HG02943 (cell line): ENCODE results near the gene SP140.
"Not testable (repeated sequence)": the region's sequence is repeated elsewhere in the genome, so short reads cannot be mapped to it uniquely, and the experiment has no call there.

Experiments used
- ATAC-seq: cut with Tn5 transposase; IDR thresholded peaks from one replicate; pipeline ENCODE4 v1.9.1; 2021; ENCODE audit warnings: mild to moderate bottlenecking, low read depth, moderate library complexity; ENCODE audit not compliant: unreplicated experiment

Gene SP140

GRCh38 chr2:230324503-230324902 is 99.0 kb downstream of the SP140 start:
- no peak for ATAC-seq

DNA sequence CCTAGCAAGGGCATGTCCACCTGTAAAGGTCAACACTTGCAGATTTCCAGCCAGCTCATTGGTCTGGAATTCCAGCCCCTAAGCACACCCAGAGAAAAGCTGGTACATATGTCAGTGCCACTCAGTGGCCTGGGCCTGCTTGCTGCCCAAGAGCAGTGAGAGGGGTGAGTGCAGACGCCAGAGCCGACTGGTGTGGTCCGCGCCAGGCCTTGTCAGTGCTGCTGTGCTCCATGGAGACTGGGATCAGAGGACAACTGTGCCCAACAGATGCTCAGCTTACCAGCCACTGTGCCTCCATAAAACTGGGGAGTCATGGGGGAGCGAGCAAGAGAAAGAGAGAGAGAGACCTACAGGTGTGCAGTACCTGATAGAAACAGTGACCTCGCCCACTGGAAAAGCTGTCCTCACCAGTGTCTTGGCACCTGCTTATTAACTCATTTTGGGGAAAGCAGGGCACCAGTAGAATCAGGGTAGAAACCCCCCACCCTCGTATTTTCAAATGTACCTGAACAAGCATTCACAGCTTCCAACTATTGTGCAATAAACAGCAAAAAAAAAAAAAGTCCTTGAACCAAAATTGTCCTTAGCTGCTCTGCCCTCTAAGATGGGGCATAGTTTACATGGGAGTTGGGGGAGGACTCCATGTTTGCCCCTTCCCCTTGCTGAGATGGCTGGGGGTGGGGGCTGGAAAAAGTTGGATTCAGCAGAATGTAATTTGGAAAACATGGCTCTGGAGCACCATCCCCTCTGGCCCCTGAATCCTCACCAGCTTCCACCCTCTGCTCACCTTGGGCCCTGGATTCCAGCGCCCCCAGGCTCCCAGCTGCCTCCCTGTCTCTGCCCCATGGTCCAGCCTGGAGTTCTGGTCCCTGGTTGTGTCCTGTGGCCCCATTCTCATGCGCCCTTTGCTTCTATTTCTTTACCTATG is 100.0 kb downstream of the SP140 start:
- ATAC-seq = no peak

GRCh38 chr2:230326453-230327417 is 101.2 kb downstream of the SP140 start, which contains the start of gene SP140L:
TSS of gene SP140L (plus strand) at chr2:230327193. CDS start at chr2:230327270, 77 bp downstream.
- ATAC-seq = peak; percentile 83

DNA sequence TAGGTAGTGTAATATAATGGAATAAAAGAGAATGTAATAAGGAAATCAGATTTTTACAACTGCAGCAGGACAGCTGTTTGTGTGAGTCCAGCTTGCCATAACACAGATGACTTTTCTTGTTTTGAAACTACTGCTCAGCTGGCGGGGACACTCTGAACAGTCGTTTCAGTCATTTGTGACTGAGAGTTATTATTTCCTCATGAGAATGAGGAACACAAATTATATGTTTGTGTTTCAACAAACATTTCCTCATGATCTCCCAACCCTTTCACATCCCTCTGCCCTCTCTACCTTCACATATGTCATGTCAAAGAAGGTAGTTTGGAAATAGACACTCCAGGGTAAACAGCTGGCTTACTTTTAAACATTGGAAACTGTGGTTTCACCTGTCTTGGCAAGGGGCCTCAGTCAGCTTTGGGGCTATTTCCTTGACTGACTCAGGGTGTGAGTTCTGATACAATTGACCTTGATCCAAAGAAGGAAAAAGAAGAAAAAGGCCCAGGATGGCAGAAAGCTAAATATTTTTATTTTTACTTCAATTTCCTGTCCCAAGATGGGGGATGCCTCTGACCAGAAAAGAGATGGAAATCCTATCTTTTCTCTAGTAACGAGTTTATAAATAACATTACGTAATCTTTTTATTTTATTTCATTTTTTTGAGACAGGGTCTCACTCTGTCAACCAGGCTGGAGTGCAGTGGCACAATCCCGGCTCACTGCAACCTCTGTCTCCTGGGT is 102.0 kb downstream of the SP140 start:
- peak; percentile 64 for ATAC-seq

DNA sequence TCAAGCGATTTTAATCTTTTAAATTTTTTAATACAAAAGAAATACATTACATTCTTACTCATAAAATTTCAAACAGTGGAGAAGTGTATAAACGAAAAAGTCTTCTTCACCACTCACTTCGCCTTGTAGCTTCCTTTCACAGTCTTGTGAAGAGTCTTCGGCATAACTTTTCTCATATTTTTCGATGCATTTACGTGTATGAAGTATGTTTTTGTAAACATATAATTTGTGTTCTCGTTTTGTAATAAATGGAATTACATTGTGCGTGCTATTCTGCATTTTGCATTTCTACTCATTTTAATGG is 102.6 kb downstream of the SP140 start:
- ATAC-seq = no peak

- no peak for ATAC-seq
Observed at GRCh38 chr2:230329946-230330605, 104.5 kb downstream of the SP140 start.

GRCh38 chr2:230330725-230331124 is 105.2 kb downstream of the SP140 start:
- no peak for ATAC-seq

DNA sequence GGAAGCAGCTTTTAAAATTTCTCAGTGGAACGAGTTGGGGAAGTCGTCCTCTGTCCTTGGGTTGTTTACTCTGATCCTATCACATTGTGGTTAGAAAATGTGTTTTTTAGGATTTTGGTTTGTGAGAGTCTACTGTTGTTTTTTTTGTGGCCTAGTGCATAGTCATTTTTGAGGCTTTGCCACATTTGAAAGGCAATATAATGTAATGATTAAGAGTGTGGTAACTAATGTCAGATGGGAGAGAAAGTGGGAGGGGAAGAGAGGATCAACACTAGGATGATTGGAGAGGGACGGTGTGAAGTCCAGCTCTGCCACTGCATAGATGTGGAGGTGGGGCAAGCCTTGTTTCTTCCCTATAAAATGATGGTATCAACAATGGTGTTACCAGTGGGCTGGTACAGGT is 109.9 kb downstream of the SP140 start:
- ATAC-seq = no peak

DNA sequence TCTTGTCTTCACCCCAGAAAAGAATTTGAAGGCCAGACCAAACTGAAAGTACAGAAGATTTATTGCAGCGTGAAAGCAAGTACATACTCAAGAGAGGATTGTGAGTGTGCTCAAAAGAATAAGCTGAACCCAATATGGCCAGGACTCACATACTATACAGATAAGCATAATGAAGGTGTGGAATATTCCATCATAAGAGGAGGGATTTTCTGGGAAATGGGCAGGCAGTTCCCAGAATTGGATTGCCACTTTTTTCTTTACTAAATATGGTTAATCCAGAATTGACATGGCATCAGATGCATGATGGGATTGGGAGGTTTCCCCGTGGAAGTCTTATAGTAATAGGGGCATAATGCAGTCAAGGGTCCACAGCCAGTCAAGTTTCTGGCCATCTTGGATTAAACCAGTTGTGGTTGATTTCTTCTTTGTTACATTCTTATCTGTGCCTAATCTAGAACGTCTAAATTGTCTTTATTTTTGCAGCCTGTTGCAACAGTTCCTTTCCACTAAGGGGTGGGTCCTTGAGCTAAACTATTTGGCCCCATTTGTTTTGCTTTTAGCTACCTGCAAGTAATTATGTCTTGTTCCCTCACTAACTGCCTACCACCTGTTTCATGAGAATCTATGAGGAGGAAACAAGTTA is 110.4 kb downstream of the SP140 start:
- ATAC-seq = no peak

DNA sequence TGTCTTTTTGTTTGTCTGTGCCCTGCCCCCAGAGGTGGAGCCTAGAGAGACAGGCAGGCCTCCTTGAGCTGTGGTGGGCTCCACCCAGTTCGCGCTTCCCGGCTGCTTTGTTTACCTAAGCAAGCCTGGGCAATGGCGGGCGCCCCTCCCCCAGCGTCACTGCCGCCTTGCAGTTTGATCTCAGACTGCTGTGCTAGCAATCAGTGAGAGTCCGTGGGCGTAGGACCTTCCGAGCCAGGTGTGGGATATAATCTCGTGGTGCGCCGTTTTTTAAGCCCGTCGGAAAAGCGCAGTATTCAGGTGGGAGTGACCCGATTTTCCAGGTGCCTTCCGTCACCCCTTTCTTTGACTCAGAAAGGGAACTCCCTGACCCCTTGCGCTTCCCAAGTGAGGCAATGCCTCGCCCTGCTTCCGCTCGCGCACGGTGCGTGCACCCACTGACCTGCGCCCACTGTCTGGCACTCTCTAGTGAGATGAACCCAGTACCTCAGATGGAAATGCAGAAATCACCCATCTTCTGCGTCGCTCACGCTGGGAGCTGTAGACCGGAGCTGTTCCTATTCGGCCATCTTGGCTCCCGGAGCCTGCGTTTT is 116.5 kb downstream of the SP140 start:
- not testable (repeated sequence) for ATAC-seq

GRCh38 chr2:230343041-230343624 is 117.6 kb downstream of the SP140 start:
- not testable (repeated sequence) for ATAC-seq

GRCh38 chr2:230343747-230344146 is 118.2 kb downstream of the SP140 start:
- ATAC-seq = no peak

DNA sequence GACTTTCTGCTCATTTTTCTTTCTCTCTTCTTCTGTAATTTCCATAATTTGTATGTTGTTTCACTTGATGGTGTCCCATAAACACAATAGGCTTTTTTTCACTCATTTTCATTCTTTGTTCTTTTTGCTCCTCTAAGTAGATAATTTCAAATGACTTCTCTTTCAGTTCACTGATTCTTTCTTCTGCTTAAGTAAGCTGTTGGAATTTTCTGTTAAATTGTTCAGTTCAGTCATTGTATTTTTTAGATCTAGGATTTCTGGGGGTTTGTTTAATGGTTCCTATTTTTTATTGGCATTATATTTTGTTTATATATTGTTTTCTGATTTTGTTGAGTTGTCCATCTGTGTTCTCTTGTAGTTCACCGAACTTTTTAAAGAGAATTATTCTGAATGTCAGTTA is 120.9 kb downstream of the SP140 start:
- no peak for ATAC-seq

DNA sequence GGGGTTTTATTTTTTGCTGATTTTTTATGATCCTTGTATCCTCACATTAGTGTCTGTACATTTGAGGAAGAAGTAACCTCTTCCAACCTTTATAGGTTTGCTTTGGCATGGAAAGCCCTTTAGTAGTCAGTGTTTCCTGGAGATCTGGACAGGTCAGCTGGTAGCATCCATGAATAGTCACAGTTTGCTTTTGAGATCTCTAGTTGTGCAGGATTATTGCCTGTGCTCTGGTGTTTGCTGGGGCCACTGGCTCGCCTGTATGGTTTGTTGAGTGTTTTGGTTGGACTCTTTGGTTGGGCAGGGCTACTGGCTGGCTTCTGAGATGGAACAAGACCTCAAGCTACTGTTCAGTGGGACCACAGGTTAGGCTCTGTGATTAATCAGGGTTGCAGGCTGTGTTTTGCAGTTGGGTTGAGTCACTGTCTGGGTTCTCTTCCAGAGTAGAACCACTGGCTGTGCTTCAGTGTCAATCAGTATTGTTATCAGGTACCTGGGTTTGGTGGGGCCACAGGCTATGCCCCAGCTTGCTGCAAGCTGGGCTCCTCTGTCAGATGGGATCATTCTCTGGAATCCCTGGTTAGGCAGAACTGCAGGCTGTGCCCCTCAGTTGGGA is 121.5 kb downstream of the SP140 start:
- ATAC-seq = no peak

GRCh38 chr2:230347659-230348305 is 122.2 kb downstream of the SP140 start:
- no peak for ATAC-seq

DNA sequence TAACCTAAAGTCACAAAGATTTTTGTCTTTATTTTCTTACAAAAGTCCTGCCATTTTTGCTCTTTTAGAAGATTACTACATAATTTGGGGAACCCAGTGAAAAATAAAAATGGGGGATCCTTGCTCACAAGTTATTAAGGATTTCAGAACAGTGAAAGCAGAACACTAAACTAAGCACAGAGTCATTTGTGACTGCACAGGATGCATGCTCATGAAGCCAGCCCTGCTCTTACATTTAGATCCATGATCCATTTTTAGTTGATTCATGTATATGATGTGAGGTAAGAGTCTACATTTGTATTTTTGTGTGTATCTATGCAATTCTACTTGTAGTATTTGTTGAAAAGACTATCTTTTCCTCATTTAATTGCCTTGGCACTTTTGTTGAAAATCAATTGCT is 123.3 kb downstream of the SP140 start:
- ATAC-seq = no peak

GRCh38 chr2:230356084-230356483 is 130.5 kb downstream of the SP140 start:
- no peak for ATAC-seq

GRCh38 chr2:230358305-230358704 is 132.8 kb downstream of the SP140 start:
- no peak for ATAC-seq
